Right lobe of liver (tissue), 4 donors: ENCODE results near the gene TTC9B.

Experiments
- POLR2A ChIP-seq: fragments of 450-650 bp; IDR thresholded peaks from one replicate; pipeline ENCODE4 v1.6.1; 2017; ENCODE audit warnings: antibody characterized with exemption, mild to moderate bottlenecking
- TF ChIP-seq, protein P1 (sequence below), 4 donors: fragments of 200-600 bp in 3 of 4; fragments of 450-650 bp in 1 of 4; IDR thresholded peaks; one replicate each; pipeline versions ENCODE4 v1.5.1 to v1.8.0; 2016 to 2022; ENCODE audit warnings: antibody characterized with exemption in 4 of 4, mild to moderate bottlenecking in 2 of 4
- donor health status: DM: no; HTN: no; CAD: no.
- donor health status: DM: no; HTN: no; CAD: no.
- donor health status: DM: no; HTN: yes; CAD: no.

DNA sequence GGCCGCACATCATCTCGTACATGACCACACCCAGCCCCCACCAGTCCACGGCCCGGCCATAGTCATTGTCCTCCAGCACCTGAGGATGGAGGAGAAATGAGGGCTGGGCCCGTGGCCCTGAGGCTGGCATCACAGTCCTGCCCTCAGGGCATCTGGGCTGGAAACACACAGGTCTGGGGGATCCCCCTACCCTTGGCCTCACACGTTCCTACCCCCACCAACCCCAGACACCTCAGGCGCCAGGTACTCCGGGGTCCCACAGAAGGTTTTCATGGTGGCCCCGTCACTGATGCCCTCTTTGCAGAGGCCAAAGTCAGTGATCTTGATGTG lies 17.8 kb upstream of the TTC9B start:
- TF ChIP-seq, protein P1, sequence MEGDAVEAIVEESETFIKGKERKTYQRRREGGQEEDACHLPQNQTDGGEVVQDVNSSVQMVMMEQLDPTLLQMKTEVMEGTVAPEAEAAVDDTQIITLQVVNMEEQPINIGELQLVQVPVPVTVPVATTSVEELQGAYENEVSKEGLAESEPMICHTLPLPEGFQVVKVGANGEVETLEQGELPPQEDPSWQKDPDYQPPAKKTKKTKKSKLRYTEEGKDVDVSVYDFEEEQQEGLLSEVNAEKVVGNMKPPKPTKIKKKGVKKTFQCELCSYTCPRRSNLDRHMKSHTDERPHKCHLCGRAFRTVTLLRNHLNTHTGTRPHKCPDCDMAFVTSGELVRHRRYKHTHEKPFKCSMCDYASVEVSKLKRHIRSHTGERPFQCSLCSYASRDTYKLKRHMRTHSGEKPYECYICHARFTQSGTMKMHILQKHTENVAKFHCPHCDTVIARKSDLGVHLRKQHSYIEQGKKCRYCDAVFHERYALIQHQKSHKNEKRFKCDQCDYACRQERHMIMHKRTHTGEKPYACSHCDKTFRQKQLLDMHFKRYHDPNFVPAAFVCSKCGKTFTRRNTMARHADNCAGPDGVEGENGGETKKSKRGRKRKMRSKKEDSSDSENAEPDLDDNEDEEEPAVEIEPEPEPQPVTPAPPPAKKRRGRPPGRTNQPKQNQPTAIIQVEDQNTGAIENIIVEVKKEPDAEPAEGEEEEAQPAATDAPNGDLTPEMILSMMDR (IDR thresholded peaks at IDR 0.05), result no peak
- TF ChIP-seq POLR2A, result no peak
